IPS DF 4.7 (cell line): ENCODE data around the gene ZNF155.

ENCODE experiments used
- DNase-seq: peaks from one replicate; pipeline ENCODE4 v3.0.0-alpha.2; 2013; ENCODE audit warnings: low spot score; ENCODE audit errors: extremely low read depth

Gene ZNF155

GRCh38 chr19:44003461-44004009, 19.5 kb downstream of the ZNF155 start:
- DNase-seq, result no peak

GRCh38 chr19:44005973-44006372, 22.0 kb downstream of the ZNF155 start:
- no peak for DNase-seq

GRCh38 chr19:44007473-44007872, 23.5 kb downstream of the ZNF155 start:
- no peak for DNase-seq

- DNase-seq, result no peak
Observed at GRCh38 chr19:44010468-44010867, 26.5 kb downstream of the ZNF155 start.

- DNase-seq, result no peak
Observed at GRCh38 chr19:44019498-44019897, 35.5 kb downstream of the ZNF155 start.

- no peak for DNase-seq
Observed at GRCh38 chr19:44021221-44021620, 37.2 kb downstream of the ZNF155 start.

GRCh38 chr19:44024900-44025216, 40.9 kb downstream of the ZNF155 start:
- DNase-seq, result no peak

- DNase-seq, result peak; percentile 44
Observed at GRCh38 chr19:44025217-44025936, 41.4 kb downstream of the ZNF155 start, which contains the start of gene ZNF222. Gene ZNF222, plus strand, starts transcription at chr19:44025379. Its CDS starts 58 bp downstream, at chr19:44025437.

GRCh38 chr19:44026622-44027021, 42.6 kb downstream of the ZNF155 start:
- no peak for DNase-seq

- no peak for DNase-seq
Observed at GRCh38 chr19:44032001-44032610, 48.1 kb downstream of the ZNF155 start.

GRCh38 chr19:44042147-44042546, 58.2 kb downstream of the ZNF155 start:
- DNase-seq, result no peak
